Osteoblast (primary cell): Measurements from ENCODE around the gene NCAPG2. TPM values are rescaled to one million over a fixed set of nuclear protein-coding genes. Genes with fewer than 3 reads are reported as not detected.
"Not testable (repeated sequence)": the region's sequence is repeated elsewhere in the genome, so short reads cannot be mapped to it uniquely, and the experiment has no call there.

Source experiments
- DNase-seq: peaks from one replicate; pipeline ENCODE4 v3.0.0; 2011; ENCODE audit warnings: low spot score, mixed read lengths; ENCODE audit not compliant: insufficient read length; ENCODE audit errors: missing footprints
- H2AFZ ChIP-seq: 2 replicates; pipeline ENCODE4 v1.6.0; 2011; ENCODE audit warnings: mild to moderate bottlenecking, low read length
- H3K27ac ChIP-seq: 2 replicates; pipeline ENCODE4 v1.5.1; 2011; ENCODE audit warnings: mild to moderate bottlenecking, low read depth, low read length, moderate library complexity
- H3K27me3 ChIP-seq: 2 replicates; pipeline ENCODE4 v1.6.0; 2012; ENCODE audit warnings: mild to moderate bottlenecking, control low read depth, inconsistent platforms, low read length, moderate library complexity; ENCODE audit not compliant: insufficient read depth
- H3K36me3 ChIP-seq: 2 replicates; pipeline ENCODE4 v1.5.1; 2011; ENCODE audit warnings: mild to moderate bottlenecking, low read length, control low read depth, moderate library complexity; ENCODE audit not compliant: insufficient read depth
- H3K4me1 ChIP-seq: 2 replicates; pipeline ENCODE4 v1.5.1; 2011; ENCODE audit warnings: mild to moderate bottlenecking, low read length, control low read depth, moderate library complexity; ENCODE audit not compliant: insufficient read depth
- H3K4me2 ChIP-seq: 2 replicates; pipeline ENCODE4 v1.6.0; 2011; ENCODE audit warnings: mild to moderate bottlenecking, low read length; ENCODE audit not compliant: insufficient read depth
- H3K4me3 ChIP-seq: fragments of 200-600 bp; sonication (generic); 3 replicates; pipeline ENCODE4 v1.5.1; 2012; ENCODE audit warnings: mild to moderate bottlenecking, low read length, inconsistent platforms; ENCODE audit not compliant: insufficient read depth
- H3K79me2 ChIP-seq: 2 replicates; pipeline ENCODE4 v1.6.0; 2012; ENCODE audit warnings: mild to moderate bottlenecking, low read length, control low read depth, inconsistent platforms; ENCODE audit not compliant: insufficient read depth
- H3K9me3 ChIP-seq: 2 replicates; pipeline ENCODE4 v1.5.1; 2011; ENCODE audit warnings: low read depth, low read length, control low read depth
- H4K20me1 ChIP-seq: 2 replicates; pipeline ENCODE4 v1.6.0; 2012; ENCODE audit warnings: mild to moderate bottlenecking, low read length, control low read depth; ENCODE audit not compliant: insufficient read depth
- CTCF ChIP-seq: IDR thresholded peaks from 2 replicates; pipeline ENCODE4 v1.5.1; 2011; ENCODE audit warnings: mild to moderate bottlenecking, low read depth, low read length, moderate library complexity; ENCODE audit errors: extremely low read depth
- total RNA-seq: library from RNA; depleted of rRNA; stranded (reverse); fragments of >200 nt; gene quantifications from 2 replicates; pipeline ENCODE4 v1.2.3, GENCODE V29; 2012

The NCAPG2 gene
- total RNA-seq, 1 donor, result 8.0 TPM

GRCh38 chr7:158706710-158707590 is 2.3 kb upstream of the NCAPG2 start:
- peaks cover 24% of the 10 kb centered on the region for H3K4me1 ChIP-seq
- no peak overlapping the region for H3K4me2 ChIP-seq
- TF ChIP-seq CTCF, result no peak
- no peak overlapping the region for H3K27ac ChIP-seq
- no peak overlapping the region for H2AFZ ChIP-seq
- DNase-seq, result no peak
- H4K20me1 ChIP-seq, result no peaks in the 10 kb centered on the region
- no peaks in the 10 kb centered on the region for H3K27me3 ChIP-seq
- H3K79me2 ChIP-seq, result peaks cover 26% of the 10 kb centered on the region
- no peaks in the 10 kb centered on the region for H3K9me3 ChIP-seq
- H3K4me3 ChIP-seq, result no peak overlapping the region
- H3K36me3 ChIP-seq, result no peaks in the 10 kb centered on the region

GRCh38 chr7:158706273-158706704 is 1.7 kb upstream of the NCAPG2 start:
- H3K79me2 ChIP-seq, result peaks cover 32% of the 10 kb centered on the region
- no peaks in the 10 kb centered on the region for H3K27me3 ChIP-seq
- H3K4me3 ChIP-seq, result no peak overlapping the region
- H2AFZ ChIP-seq, result no peak overlapping the region
- no peak overlapping the region for H3K4me2 ChIP-seq
- no peak for DNase-seq
- H3K27ac ChIP-seq, result no peak overlapping the region
- H3K4me1 ChIP-seq, result peaks cover 24% of the 10 kb centered on the region
- H3K36me3 ChIP-seq, result peaks cover 3% of the 10 kb centered on the region
- H3K9me3 ChIP-seq, result no peaks in the 10 kb centered on the region
- no peak for TF ChIP-seq CTCF
- H4K20me1 ChIP-seq, result no peaks in the 10 kb centered on the region

- Histone ChIP-seq H3K36me3 (peaks cover 11% of the 10 kb centered on the region), H3K4me3 (peak overlapping the region; percentile 88), H3K27ac (peak overlapping the region; percentile 36), H2AFZ (peak overlapping the region; percentile 47), H3K79me2 (peaks cover 41% of the 10 kb centered on the region), H4K20me1 (no peaks in the 10 kb centered on the region), H3K27me3 (no peaks in the 10 kb centered on the region), H3K9me3 (no peaks in the 10 kb centered on the region), H3K4me2 (peak overlapping the region; percentile 63), H3K4me1 (peaks cover 18% of the 10 kb centered on the region)
- TF ChIP-seq CTCF, result no peak
- no peak for DNase-seq
These were observed 738 bp upstream of the NCAPG2 start for GRCh38 chr7:158705234-158705850.

- peak overlapping the region; percentile 94 for H3K4me2 ChIP-seq
- H3K4me1 ChIP-seq, result peaks cover 17% of the 10 kb centered on the region
- not testable (repeated sequence) for H3K27me3 ChIP-seq, H4K20me1 ChIP-seq, DNase-seq, H3K9me3 ChIP-seq
- H3K27ac ChIP-seq, result peak overlapping the region; percentile 82
- peak overlapping the region; percentile 88 for H3K4me3 ChIP-seq
- peak overlapping the region; percentile 92 for H2AFZ ChIP-seq
- peaks cover 54% of the 10 kb centered on the region for H3K79me2 ChIP-seq
- H3K36me3 ChIP-seq, result peaks cover 16% of the 10 kb centered on the region
These were observed 703 bp downstream of the NCAPG2 start for GRCh38 chr7:158703679-158704523.
